Measurements from ENCODE around the gene LAPTM4A.

- TF ChIP-seq CTCF (IDR thresholded peaks at IDR 0.05; ENCODE audit: low read depth, low read length) (no peak), EZH2phosphoT487 (IDR thresholded peaks at IDR 0.05; ENCODE audit: low read depth) (no peak)
Measured at GRCh38 chr2:19993731-19994130, 57.7 kb downstream of the LAPTM4A start.

Data from OCI-LY3 (cell line).